Dendritic cell treated with granulocyte-macrophage colony-stimulating factor and Interleukin-4, amounts not matched to agents 40 ng/mL and 50 ng/mL, for 4 days (primary cell): ENCODE data around the gene SHB.

ENCODE experiments used
- H3K27ac Mint-ChIP-seq: one replicate; pipeline ENCODE4 v1.8.0; 2022; ENCODE audit warnings: mild to moderate bottlenecking, mixed read lengths
- H3K27me3 Mint-ChIP-seq: one replicate; pipeline ENCODE4 v1.8.0; 2022; ENCODE audit warnings: mild to moderate bottlenecking, mixed read lengths
- H3K36me3 Mint-ChIP-seq: one replicate; pipeline ENCODE4 v1.8.0; 2022; ENCODE audit warnings: low read depth, mixed read lengths
- H3K4me1 Mint-ChIP-seq: one replicate; pipeline ENCODE4 v1.8.0; 2022; ENCODE audit warnings: low read depth, mixed read lengths
- H3K4me3 Mint-ChIP-seq: one replicate; pipeline ENCODE4 v1.8.0; 2022; ENCODE audit warnings: mild to moderate bottlenecking, moderate library complexity, mixed read lengths
- H3K9me3 Mint-ChIP-seq: one replicate; pipeline ENCODE4 v1.8.0; 2022; ENCODE audit warnings: mixed read lengths
- intact Hi-C: fragments of 100-400 bp; cut with micrococcal nuclease; formaldehyde crosslinking; loops from one replicate; pipeline ENCODE4 v1.15.0; 2022

Gene SHB

GRCh38 chr9:37951671-37952449, 117.2 kb downstream of the SHB start:
- H3K9me3 Mint-ChIP-seq: no peaks in the 10 kb centered on the region
- intact Hi-C loops: no loop called here
- H3K36me3 Mint-ChIP-seq: peaks cover 92% of the 10 kb centered on the region
- H3K27me3 Mint-ChIP-seq: no peaks in the 10 kb centered on the region
- H3K4me3 Mint-ChIP-seq: no peak overlapping the region
- H3K4me1 Mint-ChIP-seq: peaks cover 25% of the 10 kb centered on the region
- no peak overlapping the region for H3K27ac Mint-ChIP-seq

- Mint-ChIP-seq H3K4me3 (no peak overlapping the region), H3K27ac (no peak overlapping the region), H3K27me3 (no peaks in the 10 kb centered on the region), H3K36me3 (peaks cover 100% of the 10 kb centered on the region), H3K4me1 (peaks cover 32% of the 10 kb centered on the region), H3K9me3 (no peaks in the 10 kb centered on the region)
- intact Hi-C loops: no loop called here
These were observed 118.5 kb downstream of the SHB start for GRCh38 chr9:37950561-37950960.

DNA sequence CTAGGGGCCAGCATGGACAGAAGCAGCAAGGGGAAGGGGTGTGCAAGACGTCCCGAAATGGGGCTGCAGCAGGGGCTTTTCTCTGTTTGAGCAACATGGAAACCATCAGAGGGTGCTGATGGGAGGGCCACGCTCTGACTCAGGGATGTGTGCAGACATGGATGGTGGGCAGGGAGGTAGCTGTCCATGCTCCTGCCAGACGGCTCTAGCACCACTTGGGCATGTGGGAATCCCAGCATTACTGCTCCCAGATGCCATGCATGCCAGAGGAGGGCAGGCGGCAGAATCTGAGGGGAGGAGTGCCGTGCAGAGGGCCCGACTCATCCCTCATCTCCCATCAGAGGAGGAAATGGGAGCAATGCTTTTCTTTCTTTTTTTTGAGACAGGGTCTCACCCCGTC, 119.5 kb downstream of the SHB start:
- Mint-ChIP-seq H3K27me3 (no peaks in the 10 kb centered on the region), H3K27ac (no peak overlapping the region), H3K36me3 (peaks cover 100% of the 10 kb centered on the region), H3K9me3 (no peaks in the 10 kb centered on the region), H3K4me1 (peaks cover 28% of the 10 kb centered on the region), H3K4me3 (no peak overlapping the region)
- intact Hi-C loops: no loop called here

- H3K9me3 Mint-ChIP-seq: no peaks in the 10 kb centered on the region
- intact Hi-C loops: no loop called here
- no peak overlapping the region for H3K27ac Mint-ChIP-seq
- peaks cover 18% of the 10 kb centered on the region for H3K4me1 Mint-ChIP-seq
- no peaks in the 10 kb centered on the region for H3K27me3 Mint-ChIP-seq
- peaks cover 100% of the 10 kb centered on the region for H3K36me3 Mint-ChIP-seq
- H3K4me3 Mint-ChIP-seq: no peak overlapping the region
These were observed 120.5 kb downstream of the SHB start for GRCh38 chr9:37948417-37948980.

- H3K27ac Mint-ChIP-seq: no peak overlapping the region
- peaks cover 100% of the 10 kb centered on the region for H3K36me3 Mint-ChIP-seq
- H3K4me3 Mint-ChIP-seq: no peak overlapping the region
- H3K9me3 Mint-ChIP-seq: no peaks in the 10 kb centered on the region
- no peaks in the 10 kb centered on the region for H3K27me3 Mint-ChIP-seq
- H3K4me1 Mint-ChIP-seq: peaks cover 16% of the 10 kb centered on the region
- intact Hi-C loops: no loop called here
These were observed 121.0 kb downstream of the SHB start for GRCh38 chr9:37947977-37948376.

GRCh38 chr9:37947471-37947870, 121.6 kb downstream of the SHB start:
- peaks cover 98% of the 10 kb centered on the region for H3K36me3 Mint-ChIP-seq
- no peaks in the 10 kb centered on the region for H3K27me3 Mint-ChIP-seq
- H3K4me3 Mint-ChIP-seq: no peak overlapping the region
- no peaks in the 10 kb centered on the region for H3K9me3 Mint-ChIP-seq
- intact Hi-C loops: no loop called here
- no peak overlapping the region for H3K27ac Mint-ChIP-seq
- H3K4me1 Mint-ChIP-seq: peaks cover 13% of the 10 kb centered on the region

- Mint-ChIP-seq H3K36me3 (peaks cover 97% of the 10 kb centered on the region), H3K4me3 (no peak overlapping the region)
These were observed 122.1 kb downstream of the SHB start for GRCh38 chr9:37946971-37947370.

DNA sequence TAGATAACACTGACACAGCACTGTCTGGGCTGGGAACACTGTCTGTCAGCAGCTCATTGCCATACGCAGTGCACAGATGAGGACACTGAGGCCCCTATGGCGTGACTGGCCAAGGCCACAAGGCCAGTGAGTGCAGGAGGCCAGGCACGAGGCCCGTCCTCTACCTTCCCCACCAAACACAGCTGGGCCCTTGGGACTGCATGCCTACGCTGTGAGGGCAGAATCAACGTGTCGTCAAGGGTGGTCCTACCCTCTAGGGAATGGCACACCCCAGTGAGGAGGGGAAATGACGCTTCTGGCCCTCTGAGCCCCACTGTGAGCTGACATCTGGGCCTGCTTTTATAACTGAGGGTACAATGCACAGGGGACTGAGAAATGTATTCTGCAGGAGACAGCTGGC, 123.0 kb downstream of the SHB start:
- H3K4me3 Mint-ChIP-seq: no peak overlapping the region
- H3K27ac Mint-ChIP-seq: no peak overlapping the region
- no peaks in the 10 kb centered on the region for H3K9me3 Mint-ChIP-seq
- no peaks in the 10 kb centered on the region for H3K27me3 Mint-ChIP-seq
- peaks cover 90% of the 10 kb centered on the region for H3K36me3 Mint-ChIP-seq
- peaks cover 13% of the 10 kb centered on the region for H3K4me1 Mint-ChIP-seq
- intact Hi-C loops: no loop called here

More at GRCh38 chr9:37946971-37947370, 122.1 kb downstream of the SHB start:
- Mint-ChIP-seq H3K4me1 (peaks cover 13% of the 10 kb centered on the region), H3K9me3 (no peaks in the 10 kb centered on the region), H3K27me3 (no peaks in the 10 kb centered on the region), H3K27ac (no peak overlapping the region)
- intact Hi-C loops: no loop called here

- Mint-ChIP-seq H3K27me3 (no peaks in the 10 kb centered on the region), H3K9me3 (no peaks in the 10 kb centered on the region), H3K36me3 (peaks cover 80% of the 10 kb centered on the region), H3K4me3 (no peak overlapping the region), H3K4me1 (peaks cover 13% of the 10 kb centered on the region), H3K27ac (no peak overlapping the region)
- intact Hi-C loops: no loop called here
These were observed 124.2 kb downstream of the SHB start for GRCh38 chr9:37944671-37945481.

GRCh38 chr9:37944266-37944650, 124.8 kb downstream of the SHB start:
- Mint-ChIP-seq H3K4me1 (peaks cover 13% of the 10 kb centered on the region), H3K27ac (no peak overlapping the region), H3K9me3 (no peaks in the 10 kb centered on the region), H3K27me3 (no peaks in the 10 kb centered on the region), H3K36me3 (peaks cover 79% of the 10 kb centered on the region), H3K4me3 (no peak overlapping the region)
- intact Hi-C loops: no loop called here

DNA sequence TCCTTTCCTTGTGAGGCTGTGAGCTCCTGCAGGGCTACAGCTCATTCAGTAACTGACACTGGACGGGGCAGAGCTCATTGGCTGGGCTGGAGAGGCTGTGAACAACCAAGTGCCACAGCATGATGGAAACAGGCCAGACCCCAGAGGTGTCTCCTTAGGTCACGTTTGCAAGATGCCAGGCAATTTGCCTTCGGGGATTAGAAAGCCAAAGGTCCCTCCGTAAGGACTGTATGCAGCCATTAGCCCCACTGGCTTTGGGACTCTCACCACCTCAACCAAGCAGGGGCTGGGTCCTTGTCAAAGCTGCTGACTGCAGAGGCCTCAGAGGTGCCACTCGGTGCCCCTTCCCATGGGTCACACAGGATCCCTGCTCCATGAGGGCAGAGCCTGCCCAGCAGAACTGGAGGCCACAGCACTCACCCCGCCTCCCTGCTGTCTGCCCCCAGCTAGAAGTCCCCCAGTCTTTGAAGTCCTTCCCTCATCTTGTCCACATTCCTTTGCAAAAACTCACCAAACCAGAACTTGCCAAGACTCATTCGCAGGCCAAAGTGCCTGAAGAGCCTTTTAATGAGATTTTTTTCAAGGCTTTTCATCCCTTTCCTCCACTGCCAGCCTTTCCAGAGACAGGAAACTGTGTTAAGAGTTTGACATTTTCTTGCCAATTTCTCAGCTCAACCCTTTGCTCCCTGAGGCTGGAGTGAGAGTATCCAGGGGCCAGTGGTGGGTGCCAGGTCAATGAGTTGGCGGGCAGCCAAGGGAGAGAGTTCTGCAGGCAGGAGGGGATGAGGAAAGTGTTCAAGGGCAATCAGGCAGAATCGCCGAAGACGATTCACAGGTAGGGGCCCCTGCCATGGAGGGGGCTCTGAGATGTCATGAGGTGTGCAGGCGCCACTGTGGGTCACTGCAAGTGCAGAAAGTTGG, 125.4 kb downstream of the SHB start:
- no peaks in the 10 kb centered on the region for H3K9me3 Mint-ChIP-seq
- peaks cover 13% of the 10 kb centered on the region for H3K4me1 Mint-ChIP-seq
- intact Hi-C loops: no loop called here

GRCh38 chr9:37942621-37943344, 126.2 kb downstream of the SHB start:
- intact Hi-C loops: no loop called here
- Mint-ChIP-seq H3K27me3 (no peaks in the 10 kb centered on the region), H3K9me3 (no peaks in the 10 kb centered on the region), H3K27ac (no peak overlapping the region), H3K4me3 (no peak overlapping the region), H3K4me1 (peaks cover 9% of the 10 kb centered on the region), H3K36me3 (peaks cover 79% of the 10 kb centered on the region)

More for the DNA sequence above, 125.4 kb downstream of the SHB start:
- H3K27ac Mint-ChIP-seq: no peak overlapping the region
- peaks cover 79% of the 10 kb centered on the region for H3K36me3 Mint-ChIP-seq
- H3K27me3 Mint-ChIP-seq: no peaks in the 10 kb centered on the region
- H3K4me3 Mint-ChIP-seq: no peak overlapping the region

DNA sequence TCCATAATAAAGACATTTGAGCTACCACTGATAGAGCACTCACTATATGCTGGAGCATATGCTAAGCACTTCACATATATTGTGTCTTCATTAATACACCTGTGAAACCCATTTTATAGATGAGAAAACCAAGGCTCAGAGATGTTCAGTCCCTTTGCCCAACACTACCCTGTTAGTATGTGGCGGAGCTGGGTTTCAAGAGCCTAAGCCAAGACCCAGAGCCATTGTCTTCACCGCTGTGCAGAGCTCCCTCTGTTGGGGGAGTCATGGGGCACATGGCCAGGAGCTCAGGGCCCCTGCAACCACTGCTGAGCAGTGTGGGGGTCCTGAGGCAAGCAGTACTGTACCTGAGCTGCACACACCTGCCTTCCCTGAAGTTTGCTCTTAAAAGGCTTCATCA, 127.8 kb downstream of the SHB start:
- Mint-ChIP-seq H3K36me3 (peaks cover 75% of the 10 kb centered on the region), H3K27ac (no peak overlapping the region), H3K4me1 (peaks cover 8% of the 10 kb centered on the region), H3K9me3 (no peaks in the 10 kb centered on the region), H3K27me3 (no peaks in the 10 kb centered on the region), H3K4me3 (no peak overlapping the region)
- intact Hi-C loops: no loop called here
